ENCODE measurements around the gene PTTG1. TPM values are rescaled to one million over a fixed set of nuclear protein-coding genes. Genes with fewer than 3 reads are reported as not detected.

Gene PTTG1
- total and polyA plus RNA-seq, 2 donors (not counting 1 experiment from before 2014, with no cell fraction given): 77.5 to 108 TPM

DNA sequence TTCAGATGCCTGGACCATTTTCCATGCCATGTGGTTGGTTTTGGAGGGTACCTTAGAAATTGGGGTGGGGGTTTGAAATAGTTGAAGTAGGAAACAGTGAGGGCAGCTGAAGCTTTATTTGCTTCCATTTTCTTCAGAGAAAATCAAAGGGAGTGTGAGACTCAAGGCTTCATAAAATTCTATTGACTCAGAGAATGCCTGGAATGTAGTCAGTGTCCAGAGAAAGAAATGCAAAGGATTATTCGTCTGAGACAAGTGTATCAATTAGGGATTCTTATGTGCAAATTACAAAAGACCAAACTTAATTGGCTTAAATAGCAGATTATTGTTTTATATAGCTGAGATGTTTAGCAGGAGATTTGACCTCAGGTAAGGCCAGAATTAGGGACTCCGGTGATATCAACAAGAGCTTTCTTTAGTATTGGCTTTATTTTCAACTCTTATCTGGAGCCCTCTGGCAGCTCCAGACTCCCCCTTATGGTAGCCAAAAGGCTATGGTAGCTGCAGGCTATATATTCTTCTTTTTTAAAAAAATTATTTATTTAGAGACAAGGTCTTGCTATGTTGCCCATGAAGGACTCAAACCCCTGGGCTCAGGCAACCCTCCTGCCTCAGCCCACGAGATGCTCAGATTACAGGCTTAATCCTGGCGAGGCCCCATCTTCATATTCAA lies 38.9 kb downstream of the PTTG1 start:
- H3K36me3 ChIP-seq (ENCODE audit: control insufficient read depth, insufficient read depth, low read length): no peaks in the 10 kb centered on the region
- no peaks in the 10 kb centered on the region for H3K9me3 ChIP-seq (ENCODE audit: control insufficient read depth, insufficient read depth, low read depth, low read length)
- H3K4me3 ChIP-seq (replicated peaks in 1 of 4; ENCODE audit: control extremely low read depth in 1 of 4, insufficient read depth in 1 of 4, low read depth in 3 of 4, low read length in 4 of 4): no peak overlapping the region
- no peak overlapping the region for H3K9ac ChIP-seq (ENCODE audit: insufficient read depth, low read length)
- H3K27ac ChIP-seq (ENCODE audit: insufficient read depth, low read length): no peak overlapping the region
- DNase-seq (ENCODE audit: low read depth in 2 of 2): peak in 1 of 2 donors; percentile 46
- H3K4me1 ChIP-seq (ENCODE audit: control insufficient read depth, extremely low read depth, insufficient read depth, low read length): no peaks in the 10 kb centered on the region
- TF ChIP-seq, protein P1, sequence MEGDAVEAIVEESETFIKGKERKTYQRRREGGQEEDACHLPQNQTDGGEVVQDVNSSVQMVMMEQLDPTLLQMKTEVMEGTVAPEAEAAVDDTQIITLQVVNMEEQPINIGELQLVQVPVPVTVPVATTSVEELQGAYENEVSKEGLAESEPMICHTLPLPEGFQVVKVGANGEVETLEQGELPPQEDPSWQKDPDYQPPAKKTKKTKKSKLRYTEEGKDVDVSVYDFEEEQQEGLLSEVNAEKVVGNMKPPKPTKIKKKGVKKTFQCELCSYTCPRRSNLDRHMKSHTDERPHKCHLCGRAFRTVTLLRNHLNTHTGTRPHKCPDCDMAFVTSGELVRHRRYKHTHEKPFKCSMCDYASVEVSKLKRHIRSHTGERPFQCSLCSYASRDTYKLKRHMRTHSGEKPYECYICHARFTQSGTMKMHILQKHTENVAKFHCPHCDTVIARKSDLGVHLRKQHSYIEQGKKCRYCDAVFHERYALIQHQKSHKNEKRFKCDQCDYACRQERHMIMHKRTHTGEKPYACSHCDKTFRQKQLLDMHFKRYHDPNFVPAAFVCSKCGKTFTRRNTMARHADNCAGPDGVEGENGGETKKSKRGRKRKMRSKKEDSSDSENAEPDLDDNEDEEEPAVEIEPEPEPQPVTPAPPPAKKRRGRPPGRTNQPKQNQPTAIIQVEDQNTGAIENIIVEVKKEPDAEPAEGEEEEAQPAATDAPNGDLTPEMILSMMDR (conservative IDR thresholded peaks at IDR 0.05 in 1 of 2, IDR thresholded peaks at IDR 0.05 in 1 of 2; ENCODE audit: low read depth in 1 of 2, low read length in 2 of 2): peak; percentile 16 to 20
- no peak for TF ChIP-seq EZH2 (IDR thresholded peaks at IDR 0.05; ENCODE audit: low read length, missing control alignments)
- no peaks in the 10 kb centered on the region for H3K79me2 ChIP-seq (ENCODE audit: control insufficient read depth, insufficient read depth, low read length)
- H2AFZ ChIP-seq (ENCODE audit: low read length): no peak overlapping the region
- H3K27me3 ChIP-seq (ENCODE audit: control insufficient read depth, insufficient read depth, low read length): no peaks in the 10 kb centered on the region
- H3K4me2 ChIP-seq (ENCODE audit: extremely low read depth, insufficient read depth, low read length): no peak overlapping the region
- no peaks in the 10 kb centered on the region for H4K20me1 ChIP-seq (ENCODE audit: control insufficient read depth, extremely low read depth, insufficient read depth, low read length)

DNA sequence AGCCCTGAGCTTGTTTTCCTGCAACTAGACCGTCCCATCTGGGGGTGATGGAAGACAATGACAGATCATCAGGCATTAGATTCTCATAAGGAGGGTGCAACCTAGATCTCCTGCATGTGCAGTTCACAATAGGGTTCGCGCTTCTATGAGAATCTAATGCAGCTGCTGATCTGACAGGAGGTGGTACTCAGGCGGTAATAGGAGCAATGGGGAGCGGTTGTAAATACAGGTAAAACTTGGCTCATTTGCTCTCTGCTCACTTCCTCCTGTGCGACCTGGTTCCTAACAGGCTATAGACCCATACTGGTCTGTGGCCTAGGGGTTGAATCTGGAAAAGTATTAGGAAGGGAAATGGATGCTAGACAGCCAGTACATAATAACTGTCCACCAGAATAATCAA lies 39.7 kb downstream of the PTTG1 start:
- Histone ChIP-seq H3K4me1 (ENCODE audit: control insufficient read depth, extremely low read depth, insufficient read depth, low read length) (no peaks in the 10 kb centered on the region), H3K9me3 (ENCODE audit: control insufficient read depth, insufficient read depth, low read depth, low read length) (no peaks in the 10 kb centered on the region), H3K9ac (ENCODE audit: insufficient read depth, low read length) (no peak overlapping the region), H3K4me3 (replicated peaks in 1 of 4; ENCODE audit: control extremely low read depth in 1 of 4, insufficient read depth in 1 of 4, low read depth in 3 of 4, low read length in 4 of 4) (no peak overlapping the region), H3K4me2 (ENCODE audit: extremely low read depth, insufficient read depth, low read length) (no peak overlapping the region), H2AFZ (ENCODE audit: low read length) (no peak overlapping the region), H3K79me2 (ENCODE audit: control insufficient read depth, insufficient read depth, low read length) (no peaks in the 10 kb centered on the region), H3K27me3 (ENCODE audit: control insufficient read depth, insufficient read depth, low read length) (no peaks in the 10 kb centered on the region), H3K27ac (ENCODE audit: insufficient read depth, low read length) (no peak overlapping the region), H3K36me3 (ENCODE audit: control insufficient read depth, insufficient read depth, low read length) (no peaks in the 10 kb centered on the region), H4K20me1 (ENCODE audit: control insufficient read depth, extremely low read depth, insufficient read depth, low read length) (no peaks in the 10 kb centered on the region)
- DNase-seq (ENCODE audit: low read depth in 2 of 2): no peak
- TF ChIP-seq, protein P1 (conservative IDR thresholded peaks at IDR 0.05 in 1 of 2, IDR thresholded peaks at IDR 0.05 in 1 of 2; ENCODE audit: low read depth in 1 of 2, low read length in 2 of 2): no peak
- no peak for TF ChIP-seq EZH2 (IDR thresholded peaks at IDR 0.05; ENCODE audit: low read length, missing control alignments)

DNA sequence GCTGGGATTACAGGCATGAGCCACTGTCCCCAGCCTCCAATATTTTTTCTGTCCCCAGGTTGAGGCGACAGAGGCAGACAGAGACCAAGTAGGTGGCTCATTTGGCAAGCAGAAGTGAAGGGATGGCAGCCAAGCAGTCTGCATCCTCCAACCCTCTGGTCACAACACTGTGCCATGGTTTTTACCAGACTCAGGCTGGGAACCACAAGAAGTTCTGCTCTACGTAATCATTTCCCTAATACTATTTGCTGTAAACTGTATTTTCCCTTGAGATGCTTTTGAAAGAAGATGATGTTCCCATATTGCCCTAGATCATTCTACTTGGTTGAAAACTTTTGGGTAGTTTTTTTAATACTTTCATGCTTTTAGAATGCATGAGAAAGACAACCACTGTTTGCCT lies 40.5 kb downstream of the PTTG1 start:
- TF ChIP-seq, protein P1 (conservative IDR thresholded peaks at IDR 0.05 in 1 of 2, IDR thresholded peaks at IDR 0.05 in 1 of 2; ENCODE audit: low read depth in 1 of 2, low read length in 2 of 2): no peak
- no peak for TF ChIP-seq EZH2 (IDR thresholded peaks at IDR 0.05; ENCODE audit: low read length, missing control alignments)

More for the DNA sequence above, 40.5 kb downstream of the PTTG1 start:
- H3K36me3 ChIP-seq (ENCODE audit: control insufficient read depth, insufficient read depth, low read length): no peaks in the 10 kb centered on the region
- H3K27me3 ChIP-seq (ENCODE audit: control insufficient read depth, insufficient read depth, low read length): no peaks in the 10 kb centered on the region
- H3K4me2 ChIP-seq (ENCODE audit: extremely low read depth, insufficient read depth, low read length): no peak overlapping the region
- no peak overlapping the region for H2AFZ ChIP-seq (ENCODE audit: low read length)
- no peak overlapping the region for H3K4me3 ChIP-seq (replicated peaks in 1 of 4; ENCODE audit: control extremely low read depth in 1 of 4, insufficient read depth in 1 of 4, low read depth in 3 of 4, low read length in 4 of 4)
- no peak for DNase-seq (ENCODE audit: low read depth in 2 of 2)
- no peak overlapping the region for H3K9ac ChIP-seq (ENCODE audit: insufficient read depth, low read length)
- no peak overlapping the region for H3K27ac ChIP-seq (ENCODE audit: insufficient read depth, low read length)
- no peaks in the 10 kb centered on the region for H4K20me1 ChIP-seq (ENCODE audit: control insufficient read depth, extremely low read depth, insufficient read depth, low read length)
- peaks cover under 1% of the 10 kb centered on the region for H3K4me1 ChIP-seq (ENCODE audit: control insufficient read depth, extremely low read depth, insufficient read depth, low read length)
- no peaks in the 10 kb centered on the region for H3K9me3 ChIP-seq (ENCODE audit: control insufficient read depth, insufficient read depth, low read depth, low read length)
- H3K79me2 ChIP-seq (ENCODE audit: control insufficient read depth, insufficient read depth, low read length): no peaks in the 10 kb centered on the region

All from fibroblast of lung (primary cell).